HEK293 (cell line): ENCODE data around the gene TRMT44.

Experiments used
- BCL11B ChIP-seq: fragments of 450-650 bp; formaldehyde crosslinking; IDR thresholded peaks from 2 replicates; pipeline ENCODE4 v1.5.1; 2016; ENCODE audit warnings: low read depth, missing biosample characterization, missing genetic modification characterization
- ZBTB1 ChIP-seq: fragments of 450-650 bp; formaldehyde crosslinking; IDR thresholded peaks from 2 replicates; pipeline ENCODE4 v1.5.1; 2016; ENCODE audit warnings: missing biosample characterization, missing genetic modification characterization
- ZNF792 ChIP-seq: fragments of 450-650 bp; formaldehyde crosslinking; IDR thresholded peaks from 2 replicates; pipeline ENCODE4 v1.5.1; 2016; ENCODE audit warnings: missing biosample characterization, missing genetic modification characterization
- TF ChIP-seq, protein P1 (sequence below): fragments of 450-650 bp; formaldehyde crosslinking; IDR thresholded peaks from 2 replicates; pipeline ENCODE4 v1.5.1; 2016; ENCODE audit warnings: missing biosample characterization, missing genetic modification characterization
- TF ChIP-seq, protein P2 (sequence below): fragments of 450-650 bp; formaldehyde crosslinking; IDR thresholded peaks from 2 replicates; pipeline ENCODE4 v1.5.1; 2016; ENCODE audit warnings: missing biosample characterization, missing genetic modification characterization
- TF ChIP-seq, protein P3 (sequence below): fragments of 450-650 bp; formaldehyde crosslinking; IDR thresholded peaks from 2 replicates; pipeline ENCODE4 v1.5.1; 2016; ENCODE audit warnings: missing biosample characterization, missing genetic modification characterization, low read depth

DNA sequence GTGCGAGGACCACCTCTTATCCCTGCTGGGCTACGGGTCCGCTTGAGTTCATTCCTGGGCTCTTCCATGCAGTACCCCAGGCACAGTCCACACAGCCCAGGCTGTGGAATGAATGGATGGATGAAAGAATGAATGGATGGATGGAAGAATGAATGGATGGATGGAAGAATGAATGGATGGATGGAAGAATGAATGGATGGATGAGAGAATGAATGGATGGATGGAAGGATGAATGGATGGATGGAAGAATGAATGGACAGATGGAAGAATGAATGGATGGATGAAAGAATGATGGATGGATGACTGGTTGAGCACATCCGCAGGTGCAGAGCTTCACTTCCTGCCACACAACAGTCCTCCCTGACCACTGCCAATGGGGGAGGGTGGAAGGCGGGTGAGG is 28.3 kb upstream of the TRMT44 start:
- TF ChIP-seq, protein P1, sequence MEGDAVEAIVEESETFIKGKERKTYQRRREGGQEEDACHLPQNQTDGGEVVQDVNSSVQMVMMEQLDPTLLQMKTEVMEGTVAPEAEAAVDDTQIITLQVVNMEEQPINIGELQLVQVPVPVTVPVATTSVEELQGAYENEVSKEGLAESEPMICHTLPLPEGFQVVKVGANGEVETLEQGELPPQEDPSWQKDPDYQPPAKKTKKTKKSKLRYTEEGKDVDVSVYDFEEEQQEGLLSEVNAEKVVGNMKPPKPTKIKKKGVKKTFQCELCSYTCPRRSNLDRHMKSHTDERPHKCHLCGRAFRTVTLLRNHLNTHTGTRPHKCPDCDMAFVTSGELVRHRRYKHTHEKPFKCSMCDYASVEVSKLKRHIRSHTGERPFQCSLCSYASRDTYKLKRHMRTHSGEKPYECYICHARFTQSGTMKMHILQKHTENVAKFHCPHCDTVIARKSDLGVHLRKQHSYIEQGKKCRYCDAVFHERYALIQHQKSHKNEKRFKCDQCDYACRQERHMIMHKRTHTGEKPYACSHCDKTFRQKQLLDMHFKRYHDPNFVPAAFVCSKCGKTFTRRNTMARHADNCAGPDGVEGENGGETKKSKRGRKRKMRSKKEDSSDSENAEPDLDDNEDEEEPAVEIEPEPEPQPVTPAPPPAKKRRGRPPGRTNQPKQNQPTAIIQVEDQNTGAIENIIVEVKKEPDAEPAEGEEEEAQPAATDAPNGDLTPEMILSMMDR (tag by site-specific recombination), result no peak
- TF ChIP-seq ZNF792 (tag by site-specific recombination) (no peak), BCL11B (tag by site-specific recombination) (no peak), ZBTB1 (tag by site-specific recombination) (no peak)
- TF ChIP-seq, protein P2, sequence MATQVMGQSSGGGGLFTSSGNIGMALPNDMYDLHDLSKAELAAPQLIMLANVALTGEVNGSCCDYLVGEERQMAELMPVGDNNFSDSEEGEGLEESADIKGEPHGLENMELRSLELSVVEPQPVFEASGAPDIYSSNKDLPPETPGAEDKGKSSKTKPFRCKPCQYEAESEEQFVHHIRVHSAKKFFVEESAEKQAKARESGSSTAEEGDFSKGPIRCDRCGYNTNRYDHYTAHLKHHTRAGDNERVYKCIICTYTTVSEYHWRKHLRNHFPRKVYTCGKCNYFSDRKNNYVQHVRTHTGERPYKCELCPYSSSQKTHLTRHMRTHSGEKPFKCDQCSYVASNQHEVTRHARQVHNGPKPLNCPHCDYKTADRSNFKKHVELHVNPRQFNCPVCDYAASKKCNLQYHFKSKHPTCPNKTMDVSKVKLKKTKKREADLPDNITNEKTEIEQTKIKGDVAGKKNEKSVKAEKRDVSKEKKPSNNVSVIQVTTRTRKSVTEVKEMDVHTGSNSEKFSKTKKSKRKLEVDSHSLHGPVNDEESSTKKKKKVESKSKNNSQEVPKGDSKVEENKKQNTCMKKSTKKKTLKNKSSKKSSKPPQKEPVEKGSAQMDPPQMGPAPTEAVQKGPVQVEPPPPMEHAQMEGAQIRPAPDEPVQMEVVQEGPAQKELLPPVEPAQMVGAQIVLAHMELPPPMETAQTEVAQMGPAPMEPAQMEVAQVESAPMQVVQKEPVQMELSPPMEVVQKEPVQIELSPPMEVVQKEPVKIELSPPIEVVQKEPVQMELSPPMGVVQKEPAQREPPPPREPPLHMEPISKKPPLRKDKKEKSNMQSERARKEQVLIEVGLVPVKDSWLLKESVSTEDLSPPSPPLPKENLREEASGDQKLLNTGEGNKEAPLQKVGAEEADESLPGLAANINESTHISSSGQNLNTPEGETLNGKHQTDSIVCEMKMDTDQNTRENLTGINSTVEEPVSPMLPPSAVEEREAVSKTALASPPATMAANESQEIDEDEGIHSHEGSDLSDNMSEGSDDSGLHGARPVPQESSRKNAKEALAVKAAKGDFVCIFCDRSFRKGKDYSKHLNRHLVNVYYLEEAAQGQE (tag by site-specific recombination), result no peak
- TF ChIP-seq, protein P3, sequence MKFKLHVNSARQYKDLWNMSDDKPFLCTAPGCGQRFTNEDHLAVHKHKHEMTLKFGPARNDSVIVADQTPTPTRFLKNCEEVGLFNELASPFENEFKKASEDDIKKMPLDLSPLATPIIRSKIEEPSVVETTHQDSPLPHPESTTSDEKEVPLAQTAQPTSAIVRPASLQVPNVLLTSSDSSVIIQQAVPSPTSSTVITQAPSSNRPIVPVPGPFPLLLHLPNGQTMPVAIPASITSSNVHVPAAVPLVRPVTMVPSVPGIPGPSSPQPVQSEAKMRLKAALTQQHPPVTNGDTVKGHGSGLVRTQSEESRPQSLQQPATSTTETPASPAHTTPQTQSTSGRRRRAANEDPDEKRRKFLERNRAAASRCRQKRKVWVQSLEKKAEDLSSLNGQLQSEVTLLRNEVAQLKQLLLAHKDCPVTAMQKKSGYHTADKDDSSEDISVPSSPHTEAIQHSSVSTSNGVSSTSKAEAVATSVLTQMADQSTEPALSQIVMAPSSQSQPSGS (tag by site-specific recombination), result no peak
